IPS DF 6.9 (cell line): ENCODE measurements around the gene CDH23.
A peak's percentile ranks its signal among the peaks of the same experiment; 100 is the strongest.

Experiments
- DNase-seq: peaks from one replicate; pipeline ENCODE4 v3.0.0-alpha.2; 2013; ENCODE audit warnings: low read depth, low spot score
- H3K27ac ChIP-seq: one replicate; pipeline ENCODE4 v1.5.1; 2013; ENCODE audit warnings: low read length, control low read depth
- H3K27me3 ChIP-seq: 2 replicates; pipeline ENCODE4 v1.6.1; 2013; ENCODE audit warnings: mild to moderate bottlenecking, low read length; ENCODE audit not compliant: control insufficient read depth, insufficient read depth
- H3K36me3 ChIP-seq: 2 replicates; pipeline ENCODE4 v1.6.1; 2013; ENCODE audit warnings: low read length; ENCODE audit not compliant: control insufficient read depth, insufficient read depth
- H3K4me1 ChIP-seq: 2 replicates; pipeline ENCODE4 v1.6.1; 2013; ENCODE audit warnings: low read length; ENCODE audit not compliant: control insufficient read depth, insufficient read depth
- H3K4me3 ChIP-seq: 2 replicates; pipeline ENCODE4 v1.5.1; 2013; ENCODE audit warnings: mild to moderate bottlenecking, low read length
- H3K9me3 ChIP-seq: 2 replicates; pipeline ENCODE4 v1.6.1; 2013; ENCODE audit warnings: low read length, inconsistent platforms; ENCODE audit not compliant: control insufficient read depth, insufficient read depth
- WGBS: extraction: QIAGEN DNeasy Blood & Tissue Kit; methylation state at CpG from one replicate; pipeline ENCODE4 v1.1.7; 2013; ENCODE audit warnings: mixed read lengths, missing lambda C conversion rate; ENCODE audit not compliant: insufficient read length, insufficient coverage; 5-methylcytosine and 5-hydroxymethylcytosine counted together

The CDH23 gene

GRCh38 chr10:71421075-71421434 lies 24.3 kb downstream of the CDH23 start:
- WGBS, result no CpG with 5 or more reads among the region's 4 CpGs
- Histone ChIP-seq H3K4me3 (no peak overlapping the region), H3K27ac (no peak overlapping the region), H3K9me3 (no peaks in the 10 kb centered on the region), H3K36me3 (no peaks in the 10 kb centered on the region), H3K27me3 (no peaks in the 10 kb centered on the region), H3K4me1 (no peaks in the 10 kb centered on the region; the same call in 1 of the 2 replicates)
- no peak for DNase-seq

GRCh38 chr10:71423250-71423649 lies 26.5 kb downstream of the CDH23 start:
- no peak overlapping the region for H3K27ac ChIP-seq
- H3K36me3 ChIP-seq, result no peaks in the 10 kb centered on the region
- no peak for DNase-seq
- H3K9me3 ChIP-seq, result no peaks in the 10 kb centered on the region
- no peaks in the 10 kb centered on the region; the same call in 1 of the 2 replicates for H3K4me1 ChIP-seq
- H3K27me3 ChIP-seq, result no peaks in the 10 kb centered on the region
- H3K4me3 ChIP-seq, result no peak overlapping the region

DNA sequence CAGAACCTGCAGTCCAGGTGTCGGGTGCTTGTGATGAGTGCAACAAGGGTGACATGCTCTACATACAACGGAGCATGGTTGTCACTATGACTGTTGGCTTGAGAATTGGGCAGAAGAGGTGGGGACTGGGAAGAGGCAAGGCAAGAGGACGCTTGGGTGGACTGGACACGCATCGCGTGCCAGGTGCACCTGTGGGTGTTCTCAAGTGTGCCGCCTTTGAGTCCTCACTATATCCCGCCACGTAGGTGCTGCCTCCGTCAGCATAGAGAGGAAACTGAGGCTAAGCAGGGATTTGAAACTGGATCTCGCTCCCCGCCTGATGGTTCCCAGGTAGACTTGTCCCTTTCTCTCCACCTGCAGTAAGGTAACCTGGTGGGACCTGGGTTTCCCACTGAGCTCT lies 27.2 kb downstream of the CDH23 start:
- Histone ChIP-seq H3K9me3 (no peaks in the 10 kb centered on the region), H3K4me3 (no peak overlapping the region), H3K27me3 (no peaks in the 10 kb centered on the region), H3K27ac (no peak overlapping the region), H3K4me1 (no peaks in the 10 kb centered on the region; the same call in 1 of the 2 replicates), H3K36me3 (no peaks in the 10 kb centered on the region)
- DNase-seq, result no peak
- WGBS, result no CpG with 5 or more reads among the region's 12 CpGs

- Histone ChIP-seq H3K4me3 (no peak overlapping the region), H3K27ac (no peak overlapping the region), H3K36me3 (no peaks in the 10 kb centered on the region), H3K4me1 (no peaks in the 10 kb centered on the region; the same call in 1 of the 2 replicates), H3K27me3 (no peaks in the 10 kb centered on the region), H3K9me3 (no peaks in the 10 kb centered on the region)
- no peak for DNase-seq
- WGBS, result no CpG with 5 or more reads among the region's 9 CpGs
Observed at GRCh38 chr10:71424496-71425194, 27.9 kb downstream of the CDH23 start.

DNA sequence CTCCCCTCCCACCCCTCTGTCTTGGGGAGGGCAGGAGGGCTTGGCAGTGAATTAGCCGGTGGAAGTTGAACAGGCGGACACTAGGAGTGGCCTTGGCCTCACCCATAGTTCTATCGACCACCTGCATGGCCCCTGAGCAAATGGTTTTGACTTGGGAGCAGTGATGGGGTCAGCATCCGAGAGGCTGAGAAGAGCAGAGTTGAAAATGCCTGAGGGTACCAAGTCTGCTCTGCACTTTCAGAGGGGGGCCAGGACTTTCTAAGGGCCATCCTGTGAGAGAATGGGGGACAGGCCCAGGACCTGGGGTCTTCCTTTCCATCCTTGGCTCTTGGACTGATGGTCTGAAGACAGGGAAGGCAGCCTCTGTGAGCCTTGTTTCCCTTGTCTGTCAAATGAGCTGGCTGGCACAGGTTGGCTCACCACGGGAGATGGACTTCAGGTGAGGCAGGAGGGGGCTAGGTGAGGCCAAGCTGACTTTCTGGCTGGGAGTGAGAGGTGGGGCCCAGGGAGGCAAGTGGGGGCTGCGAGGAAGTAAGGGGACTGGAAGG lies 29.4 kb downstream of the CDH23 start:
- no peak overlapping the region for H3K27ac ChIP-seq
- no CpG with 5 or more reads among the region's 6 CpGs for WGBS
- DNase-seq, result no peak
- no peaks in the 10 kb centered on the region for H3K9me3 ChIP-seq
- H3K27me3 ChIP-seq, result no peaks in the 10 kb centered on the region
- no peak overlapping the region for H3K4me3 ChIP-seq
- H3K4me1 ChIP-seq, result peaks cover 2% of the 10 kb centered on the region
- H3K36me3 ChIP-seq, result no peaks in the 10 kb centered on the region

- no peak overlapping the region for H3K27ac ChIP-seq
- H3K27me3 ChIP-seq, result no peaks in the 10 kb centered on the region
- no peak overlapping the region for H3K4me3 ChIP-seq
- H3K4me1 ChIP-seq, result peaks cover 2% of the 10 kb centered on the region
- no peaks in the 10 kb centered on the region for H3K9me3 ChIP-seq
- H3K36me3 ChIP-seq, result no peaks in the 10 kb centered on the region
- no peak for DNase-seq
- no CpG with 5 or more reads among the region's 5 CpGs for WGBS
Observed at GRCh38 chr10:71427246-71427645, 30.5 kb downstream of the CDH23 start.

DNA sequence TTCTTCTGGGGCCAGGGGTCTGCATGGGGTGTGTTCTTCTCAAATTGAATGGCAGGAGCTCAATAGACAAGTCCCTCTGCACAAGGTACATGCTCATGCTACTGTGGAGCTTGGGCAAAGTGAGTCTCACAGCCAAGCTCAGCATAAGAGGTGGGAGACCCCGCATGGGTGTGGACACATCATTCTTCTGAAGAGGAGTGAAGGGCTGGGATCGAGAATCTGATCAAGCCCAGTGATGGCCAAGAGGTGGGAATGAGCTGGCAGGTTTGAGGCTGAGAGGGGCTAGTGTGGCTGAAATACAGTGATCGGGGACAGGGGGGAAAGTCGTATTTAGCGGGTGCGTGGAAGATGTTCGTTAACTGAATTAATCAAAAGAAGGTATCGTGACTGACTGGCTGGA lies 32.6 kb downstream of the CDH23 start:
- 100% methylated on average over 6 of the region's 8 CpGs for WGBS
- H3K27me3 ChIP-seq, result no peaks in the 10 kb centered on the region

GRCh38 chr10:71429929-71430328 lies 33.2 kb downstream of the CDH23 start:
- WGBS, result no CpG with 5 or more reads among the region's 2 CpGs

More for the DNA sequence above, 32.6 kb downstream of the CDH23 start:
- H3K27ac ChIP-seq, result no peak overlapping the region
- no peak for DNase-seq
- no peak overlapping the region for H3K4me3 ChIP-seq
- H3K36me3 ChIP-seq, result no peaks in the 10 kb centered on the region
- H3K9me3 ChIP-seq, result no peaks in the 10 kb centered on the region
- H3K4me1 ChIP-seq, result peaks cover 2% of the 10 kb centered on the region

GRCh38 chr10:71431239-71432100 lies 34.8 kb downstream of the CDH23 start:
- Histone ChIP-seq H3K36me3 (no peaks in the 10 kb centered on the region), H3K4me3 (no peak overlapping the region), H3K27ac (no peak overlapping the region), H3K4me1 (peaks cover 2% of the 10 kb centered on the region), H3K27me3 (no peaks in the 10 kb centered on the region), H3K9me3 (no peaks in the 10 kb centered on the region)
- no peak for DNase-seq
- no CpG with 5 or more reads among the region's 16 CpGs for WGBS

More at GRCh38 chr10:71429929-71430328, 33.2 kb downstream of the CDH23 start:
- Histone ChIP-seq H3K4me3 (no peak overlapping the region), H3K27me3 (no peaks in the 10 kb centered on the region), H3K27ac (no peak overlapping the region), H3K9me3 (no peaks in the 10 kb centered on the region), H3K36me3 (no peaks in the 10 kb centered on the region), H3K4me1 (peaks cover 2% of the 10 kb centered on the region)
- peak; percentile 29 for DNase-seq

DNA sequence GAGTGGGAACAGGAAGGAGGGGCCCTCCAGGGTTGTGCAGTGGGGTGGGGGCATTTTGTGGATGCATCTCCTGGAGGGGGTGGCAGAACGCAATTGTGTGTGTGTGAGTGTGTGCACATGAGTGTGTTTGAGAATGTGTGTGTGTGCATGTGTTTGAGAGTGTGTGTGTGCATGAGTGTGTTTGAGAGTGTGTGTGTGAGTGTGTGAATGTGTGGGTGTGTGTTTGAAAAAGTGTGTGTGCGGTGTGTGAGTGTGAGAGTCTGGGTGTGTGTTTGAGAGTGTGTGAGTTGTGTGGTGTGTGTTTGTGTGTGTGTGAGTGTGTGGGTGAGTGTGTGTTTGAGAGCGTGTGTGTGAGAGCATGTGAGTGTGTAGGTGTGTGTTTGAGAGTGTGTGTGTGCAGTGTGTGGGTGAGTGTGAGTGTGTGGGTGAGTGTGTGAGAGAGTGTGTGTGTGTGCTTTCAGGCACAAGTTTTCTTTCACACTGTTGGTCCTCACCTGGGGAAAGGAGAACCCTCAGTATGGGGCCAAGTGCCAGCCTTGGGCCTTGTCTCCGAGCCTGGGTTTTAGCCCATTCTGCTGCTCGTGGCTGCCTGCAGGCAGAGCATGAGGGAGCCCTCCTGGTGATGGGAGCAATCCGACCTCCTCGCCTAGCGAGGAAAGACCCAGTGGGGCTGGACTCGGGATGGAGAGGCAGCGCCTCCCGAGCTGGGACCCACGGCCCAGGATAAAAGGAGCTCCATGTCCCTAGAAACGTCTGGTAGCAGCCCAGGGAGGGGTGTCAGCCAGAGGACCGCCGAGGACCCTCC lies 35.6 kb downstream of the CDH23 start:
- no peaks in the 10 kb centered on the region for H3K9me3 ChIP-seq

More for the DNA sequence above, 35.6 kb downstream of the CDH23 start:
- Histone ChIP-seq H3K36me3 (no peaks in the 10 kb centered on the region), H3K4me3 (no peak overlapping the region), H3K27me3 (no peaks in the 10 kb centered on the region), H3K27ac (no peak overlapping the region), H3K4me1 (peaks cover 2% of the 10 kb centered on the region)
- WGBS, result 100% methylated on average over 2 of the region's 15 CpGs
- no peak for DNase-seq
